ENCODE measurements around the gene VWA8.

GRCh38 chr13:41558781-41559560 lies 401.9 kb downstream of the VWA8 start:
- TF ChIP-seq CTCF (conservative IDR thresholded peaks at IDR 0.05; ENCODE audit: low read depth in 2 of 2) (no peak), POLR2AphosphoS5 (IDR thresholded peaks at IDR 0.05; ENCODE audit: low read depth) (no peak), EZH2 (IDR thresholded peaks at IDR 0.05; ENCODE audit: low read depth, unreplicated experiment) (no peak), EZH2phosphoT487 (IDR thresholded peaks at IDR 0.05; ENCODE audit: unreplicated experiment) (no peak)

Measured in GM23338 (cell line).